Endothelial cell of umbilical vein (primary cell): ENCODE data around the gene CALCR. TPM values are rescaled to one million over a fixed set of nuclear protein-coding genes. Genes with fewer than 3 reads are reported as not detected.

Experiments used
- Bru-seq: library from RNA; stranded (reverse); fragments of 400-500 nt; gene quantifications from one replicate; lab custom pipeline; 2021; lab: Mats Ljungman, UMichigan
- BruChase-seq, 2 experiments: library from RNA; stranded (reverse); fragments of 400-500 nt; gene quantifications; one replicate each; lab custom pipeline; 2021; lab: Mats Ljungman, UMichigan
- BruUV-seq: library from RNA; stranded (reverse); fragments of 400-500 nt; replicated peaks from 2 replicates; lab custom pipeline; 2021; lab: Mats Ljungman, UMichigan
- CTCF ChIA-PET: fragments of 300-600, 350-600 bp; sonication (Branson Sonifier 250); formaldehyde crosslinking; loops from one replicate; lab custom pipeline; 2021; ENCODE audit warnings: antibody characterized with exemption, inconsistent platforms; lab: Charles Lee
- POLR2A ChIA-PET: fragments of 300-600, 350-600 bp; sonication (Branson Sonifier 250); formaldehyde crosslinking; loops from one replicate; lab custom pipeline; 2021; ENCODE audit warnings: antibody characterized with exemption, inconsistent platforms; lab: Charles Lee
- DNase-seq: peaks from one replicate; pipeline ENCODE4 v3.0.0-alpha.2; 2011; ENCODE audit warnings: low read depth, low spot score
- FAIRE-seq: peaks from 2 replicates; lab custom pipeline; 2011; peaks lifted over from hg19 to GRCh38; lab: Jason Lieb, UNC
- H2AFZ ChIP-seq: 2 replicates; pipeline ENCODE4 v1.6.0; 2012; ENCODE audit warnings: low read depth, low read length, control low read depth, inconsistent platforms
- H3K27ac ChIP-seq: 2 replicates; pipeline ENCODE4 v1.5.1; 2011; ENCODE audit warnings: low read depth, mild to moderate bottlenecking, control low read depth, low read length, moderate library complexity; ENCODE audit not compliant: insufficient read depth
- H3K27me3 ChIP-seq, 2 experiments: 2 replicates each; pipeline versions ENCODE4 v1.6.0 to v1.6.1; 2011; ENCODE audit warnings: low read length in 2 of 2, mixed read lengths in 1 of 2; ENCODE audit not compliant: control insufficient read depth in 2 of 2, insufficient read depth in 2 of 2
- H3K36me3 ChIP-seq, 2 experiments: 2 replicates in 1 of 2; 3 replicates in 1 of 2; pipeline ENCODE4 v1.5.1; 2011; ENCODE audit warnings: low read length in 2 of 2, mild to moderate bottlenecking in 1 of 2, moderate library complexity in 1 of 2; ENCODE audit not compliant: control insufficient read depth in 2 of 2, insufficient read depth in 2 of 2; ENCODE audit errors: extremely low read depth in 1 of 2
- H3K4me1 ChIP-seq: 3 replicates; pipeline ENCODE4 v1.5.1; 2011; ENCODE audit warnings: mild to moderate bottlenecking, low read length; ENCODE audit not compliant: control insufficient read depth, insufficient read depth; ENCODE audit errors: extremely low read depth
- H3K4me2 ChIP-seq: 2 replicates; pipeline ENCODE4 v1.6.1; 2011; ENCODE audit warnings: low read length, control low read depth, mixed read lengths; ENCODE audit not compliant: insufficient read depth
- H3K4me3 ChIP-seq, 3 experiments: fragments of 200-600 bp in 1 of 3; sonication (generic), shearing (Covaris generic) in 1 of 3; replicated peaks in 1 of 3; 2 replicates each; pipeline ENCODE4 v1.5.1; 2011 to 2016; ENCODE audit warnings: control low read depth in 3 of 3, low read length in 3 of 3, mild to moderate bottlenecking in 2 of 3, inconsistent platforms in 1 of 3, low read depth in 1 of 3, moderate library complexity in 1 of 3; ENCODE audit not compliant: insufficient read depth in 1 of 3
- H3K79me2 ChIP-seq: 2 replicates; pipeline ENCODE4 v1.6.0; 2012; ENCODE audit warnings: low read length, inconsistent platforms; ENCODE audit not compliant: control insufficient read depth, insufficient read depth
- H3K9ac ChIP-seq: replicated peaks from 2 replicates; pipeline ENCODE3; 2011; ENCODE audit warnings: low read length, control low read depth; ENCODE audit not compliant: insufficient read depth; ENCODE audit errors: extremely low read depth
- H3K9me1 ChIP-seq: replicated peaks from 3 replicates; pipeline ENCODE4 v1.6.0; 2011; ENCODE audit warnings: mild to moderate bottlenecking, low read length; ENCODE audit not compliant: control insufficient read depth, insufficient read depth; ENCODE audit errors: extremely low read depth
- H3K9me3 ChIP-seq: replicated peaks from 2 replicates; pipeline ENCODE4 v1.5.1; 2012; ENCODE audit warnings: low read length, inconsistent platforms; ENCODE audit not compliant: control insufficient read depth, insufficient read depth
- H4K20me1 ChIP-seq: replicated peaks from 2 replicates; pipeline ENCODE3; 2011; ENCODE audit warnings: mild to moderate bottlenecking, low read length; ENCODE audit not compliant: control insufficient read depth, insufficient read depth; ENCODE audit errors: extremely low read depth
- EZH2 ChIP-seq: IDR thresholded peaks from 2 replicates; pipeline ENCODE4 v1.6.1; 2012; ENCODE audit warnings: borderline replicate concordance, low read depth, mild to moderate bottlenecking, moderate library complexity, low read length, inconsistent platforms; ENCODE audit not compliant: severe bottlenecking
- FOS ChIP-seq: IDR thresholded peaks from 2 replicates; pipeline ENCODE4 v1.6.1; 2011; ENCODE audit warnings: mild to moderate bottlenecking, low read length, moderate library complexity, borderline replicate concordance; ENCODE audit not compliant: insufficient read depth
- GATA2 ChIP-seq: IDR thresholded peaks from 2 replicates; pipeline ENCODE4 v1.7.0; 2011; ENCODE audit warnings: low read depth, mild to moderate bottlenecking, moderate library complexity, mixed read lengths, low read length; ENCODE audit not compliant: insufficient read length, insufficient read depth
- JUN ChIP-seq: IDR thresholded peaks from 2 replicates; pipeline ENCODE4 v1.6.1; 2011; ENCODE audit warnings: borderline replicate concordance, low read depth; ENCODE audit not compliant: insufficient read length, insufficient read depth
- MAX ChIP-seq: IDR thresholded peaks from 2 replicates; pipeline ENCODE4 v1.6.1; 2011; ENCODE audit not compliant: insufficient read depth, insufficient read length
- MYC ChIP-seq: IDR thresholded peaks from one replicate; pipeline ENCODE4 v1.6.1; 2011; ENCODE audit warnings: mild to moderate bottlenecking, low read depth, low read length
- POLR2A ChIP-seq: IDR thresholded peaks from 2 replicates; pipeline ENCODE4 v1.6.1; 2012; ENCODE audit warnings: low read depth, mild to moderate bottlenecking, control low read depth, low read length
- POLR2AphosphoS5 ChIP-seq: IDR thresholded peaks from 2 replicates; pipeline ENCODE4 v1.6.1; 2012; ENCODE audit warnings: low read depth, mild to moderate bottlenecking, control low read depth, low read length, moderate library complexity; ENCODE audit not compliant: insufficient read depth
- dilution Hi-C: fragments of 300-500 bp; cut with MboI; formaldehyde crosslinking; loops from one replicate; pipeline ENCODE4 v1.15.0; 2019; ENCODE audit warnings: low sequenced_read_pairs; ENCODE audit not compliant: extremely low pct_ligation_motif_present
- intact Hi-C: fragments of 100-400 bp; cut with micrococcal nuclease; formaldehyde crosslinking; loops from one replicate; pipeline ENCODE4 v1.10.0; 2022
- long read RNA-seq: library from polyadenylated mRNA; stranded (forward); transcript quantifications from one replicate; pipeline ENCODE4 v2.0.0, GENCODE V29; 2021
- polyA minus RNA-seq, 3 experiments: library from RNA; depleted of rRNA, polyadenylated mRNA; stranded (reverse); fragments of >200 nt; gene quantifications; 1 replicate in 1 of 3; 2 replicates in 2 of 3; pipeline ENCODE4 v1.2.3, GENCODE V29; 2011
- polyA plus RNA-seq, 4 experiments: library from polyadenylated mRNA; depleted of rRNA in 3 of 4; stranded (reverse) in 3 of 4; unstranded in 1 of 4; fragments of >200 nt; gene quantifications; 2 replicates each; pipeline versions ENCODE4 v1.2.1 to v1.2.3, GENCODE V29; 2011 to 2012; ENCODE audit warnings: missing spikeins in 1 of 4
- total RNA-seq: library from RNA; stranded (reverse); gene quantifications from 2 replicates; pipeline ENCODE4 v1.2.3, GENCODE V29; 2021
- TF ChIP-seq, protein P1 (sequence below), 2 donors: IDR thresholded peaks; 1 replicate in 1 of 2; 2 replicates in 1 of 2; pipeline ENCODE4 v1.5.1; 2011; ENCODE audit warnings: low read length in 2 of 2, mild to moderate bottlenecking in 2 of 2, moderate library complexity in 2 of 2, control low read depth in 1 of 2, inconsistent platforms in 1 of 2, low read depth in 1 of 2; ENCODE audit not compliant: insufficient read depth in 1 of 2; ENCODE audit errors: extremely low read depth in 1 of 2

The CALCR gene
- not detected in 2 replicates for total RNA-seq
- polyA plus RNA-seq: not detected in 2 replicates
- polyA plus RNA-seq (2011; cell fraction: cytosol; rRNA removed): not detected in 2 replicates
- polyA plus RNA-seq (2011; cell fraction: nucleus; rRNA removed): not detected in 2 replicates
- not detected in 2 replicates for polyA plus RNA-seq (2012)
- not detected in 2 replicates for polyA minus RNA-seq
- not detected for polyA minus RNA-seq (2011; cell fraction: cytosol; rRNA and poly(A)+ RNA removed)
- not detected in 2 replicates for polyA minus RNA-seq (2011; cell fraction: nucleus; rRNA and poly(A)+ RNA removed)
- percentile 1 among the genes with signal in this experiment for Bru-seq, nascent RNA
- BruChase-seq, experiment 1, labeled RNA remaining after a 6-hour chase: percentile 1 among the genes with signal in this experiment
- BruChase-seq, experiment 2, labeled RNA remaining after a 2-hour chase: percentile 1 among the genes with signal in this experiment
- long read RNA-seq: 0 reads

DNA sequence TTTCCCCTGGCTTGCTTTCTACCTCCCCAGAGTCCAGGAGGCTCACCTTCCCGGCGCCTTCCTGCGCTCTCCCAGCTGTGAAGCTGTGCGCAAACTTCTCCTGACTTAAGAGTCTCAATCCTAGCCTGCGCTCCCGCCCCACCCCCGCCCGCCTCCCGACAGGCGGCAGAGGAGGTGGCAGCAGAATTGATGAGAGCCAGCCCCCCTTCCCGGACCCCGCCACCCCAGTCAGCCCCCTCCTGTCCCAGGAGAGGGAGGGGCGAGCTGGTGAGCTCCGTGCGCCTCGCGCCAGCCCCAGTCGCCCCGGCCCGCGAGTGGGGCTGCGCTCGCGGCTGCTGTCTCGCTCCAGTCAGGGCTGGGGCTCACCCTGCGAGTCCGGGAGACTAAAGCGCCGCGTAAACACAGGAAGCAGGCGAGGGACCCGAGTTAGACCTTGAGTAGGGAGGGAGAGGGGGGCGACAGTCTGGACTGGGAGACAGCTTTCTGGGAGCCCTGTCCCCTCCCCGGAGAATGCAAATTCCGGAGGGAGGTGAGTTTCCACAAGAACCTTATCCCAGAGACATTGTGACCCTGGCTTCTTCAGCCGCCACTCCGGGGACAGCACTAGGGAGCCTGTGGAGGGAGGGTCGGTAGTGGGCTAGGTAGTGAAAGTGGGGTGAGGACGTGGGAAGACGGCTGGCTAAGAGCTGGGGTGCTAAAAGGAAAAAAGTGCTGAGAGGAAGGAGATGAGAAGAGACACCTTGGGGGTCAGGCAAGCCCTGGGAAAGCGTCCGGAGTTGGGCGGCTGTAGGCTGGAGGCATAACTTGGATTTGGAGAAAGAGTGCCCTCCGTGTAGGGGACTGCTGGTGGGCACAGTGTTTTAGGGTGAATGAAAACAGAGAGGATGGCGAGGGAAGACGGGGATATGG is at the start of gene CALCR:
CALCR (minus strand) TSS at position 79 of the 909 bp plus-strand sequence. CDS start 87,743 bp downstream, outside the sequence.
- no peak within 1 kb of the TSS for H3K4me2 ChIP-seq
- intact Hi-C loops: no loop called here
- ChIA-PET CTCF (no interaction called here), POLR2A (no interaction called here)
- dilution Hi-C loops: no loop called here
- no peak within 1 kb of the TSS for H2AFZ ChIP-seq
- H3K36me3 ChIP-seq: no peaks in the 10 kb centered on the region
- no peaks in the 10 kb centered on the region for H3K9me1 ChIP-seq
- no peak for FAIRE-seq
- no peaks in the 10 kb centered on the region for H4K20me1 ChIP-seq
- BruUV-seq: no TSS peak
- H3K4me1 ChIP-seq: no peaks in the 10 kb centered on the region
- TF ChIP-seq GATA2 (no peak), JUN (no peak), EZH2 (no peak), MAX (no peak), POLR2A (no peak), MYC (no peak), FOS (no peak), POLR2AphosphoS5 (no peak)
- TF ChIP-seq, protein P1, sequence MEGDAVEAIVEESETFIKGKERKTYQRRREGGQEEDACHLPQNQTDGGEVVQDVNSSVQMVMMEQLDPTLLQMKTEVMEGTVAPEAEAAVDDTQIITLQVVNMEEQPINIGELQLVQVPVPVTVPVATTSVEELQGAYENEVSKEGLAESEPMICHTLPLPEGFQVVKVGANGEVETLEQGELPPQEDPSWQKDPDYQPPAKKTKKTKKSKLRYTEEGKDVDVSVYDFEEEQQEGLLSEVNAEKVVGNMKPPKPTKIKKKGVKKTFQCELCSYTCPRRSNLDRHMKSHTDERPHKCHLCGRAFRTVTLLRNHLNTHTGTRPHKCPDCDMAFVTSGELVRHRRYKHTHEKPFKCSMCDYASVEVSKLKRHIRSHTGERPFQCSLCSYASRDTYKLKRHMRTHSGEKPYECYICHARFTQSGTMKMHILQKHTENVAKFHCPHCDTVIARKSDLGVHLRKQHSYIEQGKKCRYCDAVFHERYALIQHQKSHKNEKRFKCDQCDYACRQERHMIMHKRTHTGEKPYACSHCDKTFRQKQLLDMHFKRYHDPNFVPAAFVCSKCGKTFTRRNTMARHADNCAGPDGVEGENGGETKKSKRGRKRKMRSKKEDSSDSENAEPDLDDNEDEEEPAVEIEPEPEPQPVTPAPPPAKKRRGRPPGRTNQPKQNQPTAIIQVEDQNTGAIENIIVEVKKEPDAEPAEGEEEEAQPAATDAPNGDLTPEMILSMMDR (IDR thresholded peaks at IDR 0.05; ENCODE audit: extremely low read depth in 1 of 2, insufficient read depth in 1 of 2, low read depth in 1 of 2, low read length in 2 of 2): no peak
- no peaks in the 10 kb centered on the region for H3K9me3 ChIP-seq
- DNase-seq: no peak
- no peaks in the 10 kb centered on the region for H3K79me2 ChIP-seq
- no peak within 1 kb of the TSS for H3K9ac ChIP-seq
- no peak within 1 kb of the TSS for H3K4me3 ChIP-seq
- no peak within 1 kb of the TSS for H3K27ac ChIP-seq
- H3K27me3 ChIP-seq: peaks cover 26 to 51% of the 10 kb centered on the region in 2 experiments
